ENCODE measurements around the gene GLCE.
A peak's percentile ranks its signal among the peaks of the same experiment; 100 is the strongest.

Gene GLCE

GRCh38 chr15:69224383-69224782 lies 63.9 kb downstream of the GLCE start:
- TF ChIP-seq USF1 (IDR thresholded peaks at IDR 0.05) (no peak), CEBPB (IDR thresholded peaks at IDR 0.05) (peak; percentile 77)

GRCh38 chr15:69225355-69226022 lies 65.1 kb downstream of the GLCE start:
- TF ChIP-seq RAD21 (IDR thresholded peaks at IDR 0.05; ENCODE audit: low read depth), result peak; percentile 68
- TF ChIP-seq TAF1 (IDR thresholded peaks at IDR 0.05; ENCODE audit: low read depth), result no peak

GRCh38 chr15:69226023-69226355 lies 65.6 kb downstream of the GLCE start:
- no peak for TF ChIP-seq CEBPB (IDR thresholded peaks at IDR 0.05)
- TF ChIP-seq YY1 (IDR thresholded peaks at IDR 0.05; ENCODE audit: low read depth), result no peak
- TF ChIP-seq FOXM1 (IDR thresholded peaks at IDR 0.05; ENCODE audit: borderline replicate concordance, low read depth), result no peak
- TF ChIP-seq RAD21 (IDR thresholded peaks at IDR 0.05; ENCODE audit: low read depth), result no peak
- TF ChIP-seq NFIC (IDR thresholded peaks at IDR 0.05), result no peak
- no peak for TF ChIP-seq TEAD4 (IDR thresholded peaks at IDR 0.05)
- TF ChIP-seq REST (IDR thresholded peaks at IDR 0.05; ENCODE audit: low read depth), result no peak
- no peak for TF ChIP-seq TCF12 (IDR thresholded peaks at IDR 0.05; ENCODE audit: low read depth)
- TF ChIP-seq EGR1 (IDR thresholded peaks at IDR 0.05), result no peak
- TF ChIP-seq MAX (IDR thresholded peaks at IDR 0.05), result no peak
- no peak for TF ChIP-seq EP300 (IDR thresholded peaks at IDR 0.05; ENCODE audit: borderline replicate concordance)
- TF ChIP-seq CREB1 (IDR thresholded peaks at IDR 0.05; ENCODE audit: low read depth), result no peak
- TF ChIP-seq TAF1 (IDR thresholded peaks at IDR 0.05; ENCODE audit: low read depth), result no peak
- no peak for TF ChIP-seq USF1 (IDR thresholded peaks at IDR 0.05)
- no peak for TF ChIP-seq ZBTB7A (IDR thresholded peaks at IDR 0.05; ENCODE audit: low read depth)

- TF ChIP-seq TCF12 (IDR thresholded peaks at IDR 0.05; ENCODE audit: low read depth) (no peak), EP300 (IDR thresholded peaks at IDR 0.05; ENCODE audit: borderline replicate concordance) (no peak), USF1 (IDR thresholded peaks at IDR 0.05) (no peak), ZBTB7A (IDR thresholded peaks at IDR 0.05; ENCODE audit: low read depth) (no peak), CREB1 (IDR thresholded peaks at IDR 0.05; ENCODE audit: low read depth) (no peak), REST (IDR thresholded peaks at IDR 0.05; ENCODE audit: low read depth) (no peak), TAF1 (IDR thresholded peaks at IDR 0.05; ENCODE audit: low read depth) (no peak), YY1 (IDR thresholded peaks at IDR 0.05; ENCODE audit: low read depth) (no peak), EGR1 (IDR thresholded peaks at IDR 0.05) (no peak)
Measured at GRCh38 chr15:69232144-69232543, 71.7 kb downstream of the GLCE start.

GRCh38 chr15:69232765-69233164 lies 72.3 kb downstream of the GLCE start:
- TF ChIP-seq EP300 (IDR thresholded peaks at IDR 0.05; ENCODE audit: borderline replicate concordance) (no peak), TCF12 (IDR thresholded peaks at IDR 0.05; ENCODE audit: low read depth) (no peak), MAX (IDR thresholded peaks at IDR 0.05) (no peak), EGR1 (IDR thresholded peaks at IDR 0.05) (no peak)

- TF ChIP-seq NFIC (IDR thresholded peaks at IDR 0.05) (no peak), EP300 (IDR thresholded peaks at IDR 0.05; ENCODE audit: borderline replicate concordance) (no peak), CEBPB (IDR thresholded peaks at IDR 0.05) (no peak), FOXM1 (IDR thresholded peaks at IDR 0.05; ENCODE audit: borderline replicate concordance, low read depth) (no peak), TAF1 (IDR thresholded peaks at IDR 0.05; ENCODE audit: low read depth) (no peak), EGR1 (IDR thresholded peaks at IDR 0.05) (no peak), TEAD4 (IDR thresholded peaks at IDR 0.05) (no peak), CREB1 (IDR thresholded peaks at IDR 0.05; ENCODE audit: low read depth) (no peak), YY1 (IDR thresholded peaks at IDR 0.05; ENCODE audit: low read depth) (no peak), MAX (IDR thresholded peaks at IDR 0.05) (no peak), TCF12 (IDR thresholded peaks at IDR 0.05; ENCODE audit: low read depth) (no peak), RAD21 (IDR thresholded peaks at IDR 0.05; ENCODE audit: low read depth) (no peak), REST (IDR thresholded peaks at IDR 0.05; ENCODE audit: low read depth) (no peak), USF1 (IDR thresholded peaks at IDR 0.05) (no peak)
Measured at GRCh38 chr15:69234676-69235075, 74.2 kb downstream of the GLCE start.
